Peyer's patch (tissue), 4 donors: ENCODE data around the gene CCDC150. TPM values are rescaled to one million over a fixed set of nuclear protein-coding genes. Genes with fewer than 3 reads are reported as not detected.
"Not testable (repeated sequence)": the region's sequence is repeated elsewhere in the genome, so short reads cannot be mapped to it uniquely, and the experiment has no call there.

Experiments used
- DNase-seq, 3 donors: peaks; one replicate each; pipeline ENCODE4 v3.0.0-alpha.2; 2017 to 2019
- H3K27ac ChIP-seq, 4 donors: fragments of 200-600 bp; sonication (generic); one replicate each; pipeline ENCODE4 v1.5.1; 2016 to 2019
- H3K27me3 ChIP-seq, 2 donors: fragments of 200-600 bp; sonication (generic); one replicate each; pipeline ENCODE4 v1.5.1; 2019
- H3K36me3 ChIP-seq, 3 donors: fragments of 200-600 bp; sonication (generic); one replicate each; pipeline ENCODE4 v1.5.1; 2016 to 2019
- H3K4me1 ChIP-seq, 4 donors: fragments of 200-600 bp; sonication (generic); one replicate each; pipeline ENCODE4 v1.5.1; 2016 to 2019
- H3K4me3 ChIP-seq, 4 donors: fragments of 200-600 bp; sonication (generic); 1 replicate in 3 of 4; 2 replicates in 1 of 4; pipeline ENCODE4 v1.5.1; 2016 to 2019; ENCODE audit warnings: mild to moderate bottlenecking in 1 of 4
- H3K9me3 ChIP-seq, 4 donors: fragments of 200-600 bp; sonication (generic); one replicate each; pipeline ENCODE4 v1.5.1; 2016 to 2019; ENCODE audit warnings: mild to moderate bottlenecking in 1 of 4
- POLR2A ChIP-seq, 2 donors: fragments of 450-650 bp; IDR thresholded peaks; one replicate each; pipeline ENCODE4 v1.5.1; 2017; ENCODE audit warnings: antibody characterized with exemption in 2 of 2, mild to moderate bottlenecking in 2 of 2, moderate library complexity in 2 of 2
- total RNA-seq, 4 donors: library from RNA; depleted of rRNA; stranded (reverse); fragments of >200 nt; gene quantifications; one replicate each; pipeline ENCODE4 v1.1.0, GENCODE V29; 2016
- TF ChIP-seq, protein P1 (sequence below), 6 experiments: fragments of 450-650 bp in 4 of 6; fragments of 200-600 bp in 2 of 6; sonication (generic) in 1 of 6; IDR thresholded peaks; one replicate each; pipeline ENCODE4 v1.5.1; 2017 to 2019; ENCODE audit warnings: antibody characterized with exemption in 6 of 6, mild to moderate bottlenecking in 3 of 6, moderate library complexity in 1 of 6

CCDC150 gene
- total RNA-seq, 4 donors from 2014 or later, result 3.9 to 69.3 (median 13.6) TPM

DNA sequence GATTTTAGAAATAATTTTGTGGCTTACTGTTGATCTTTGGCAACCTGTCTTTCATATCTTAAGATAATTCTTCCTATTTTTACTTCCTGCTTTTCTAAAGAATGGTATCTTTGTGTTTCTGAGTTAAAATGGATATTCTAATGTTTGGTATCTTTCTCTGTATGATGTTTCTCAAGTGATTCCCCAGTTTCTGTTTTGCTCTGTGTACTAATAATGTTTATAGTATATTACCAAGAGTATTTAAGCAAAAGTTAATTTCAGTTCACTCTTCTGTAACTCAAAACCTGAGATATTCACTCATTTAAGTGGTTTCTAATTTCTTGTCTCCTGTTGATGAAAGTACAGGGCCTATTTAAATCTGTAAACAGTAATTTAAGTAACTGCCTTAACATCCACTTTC lies 58.3 kb downstream of the CCDC150 start:
- H3K4me1 ChIP-seq, result no peaks in the 10 kb centered on the region
- H3K4me3 ChIP-seq, result no peak overlapping the region
- H3K36me3 ChIP-seq, result no peaks in the 10 kb centered on the region
- H3K9me3 ChIP-seq, result no peaks in the 10 kb centered on the region
- TF ChIP-seq POLR2A (IDR thresholded peaks at IDR 0.05), result no peak
- TF ChIP-seq, protein P1, sequence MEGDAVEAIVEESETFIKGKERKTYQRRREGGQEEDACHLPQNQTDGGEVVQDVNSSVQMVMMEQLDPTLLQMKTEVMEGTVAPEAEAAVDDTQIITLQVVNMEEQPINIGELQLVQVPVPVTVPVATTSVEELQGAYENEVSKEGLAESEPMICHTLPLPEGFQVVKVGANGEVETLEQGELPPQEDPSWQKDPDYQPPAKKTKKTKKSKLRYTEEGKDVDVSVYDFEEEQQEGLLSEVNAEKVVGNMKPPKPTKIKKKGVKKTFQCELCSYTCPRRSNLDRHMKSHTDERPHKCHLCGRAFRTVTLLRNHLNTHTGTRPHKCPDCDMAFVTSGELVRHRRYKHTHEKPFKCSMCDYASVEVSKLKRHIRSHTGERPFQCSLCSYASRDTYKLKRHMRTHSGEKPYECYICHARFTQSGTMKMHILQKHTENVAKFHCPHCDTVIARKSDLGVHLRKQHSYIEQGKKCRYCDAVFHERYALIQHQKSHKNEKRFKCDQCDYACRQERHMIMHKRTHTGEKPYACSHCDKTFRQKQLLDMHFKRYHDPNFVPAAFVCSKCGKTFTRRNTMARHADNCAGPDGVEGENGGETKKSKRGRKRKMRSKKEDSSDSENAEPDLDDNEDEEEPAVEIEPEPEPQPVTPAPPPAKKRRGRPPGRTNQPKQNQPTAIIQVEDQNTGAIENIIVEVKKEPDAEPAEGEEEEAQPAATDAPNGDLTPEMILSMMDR (IDR thresholded peaks at IDR 0.05), result no peak
- H3K27ac ChIP-seq, result no peak overlapping the region
- H3K27me3 ChIP-seq, result no peaks in the 10 kb centered on the region
- no peak for DNase-seq

DNA sequence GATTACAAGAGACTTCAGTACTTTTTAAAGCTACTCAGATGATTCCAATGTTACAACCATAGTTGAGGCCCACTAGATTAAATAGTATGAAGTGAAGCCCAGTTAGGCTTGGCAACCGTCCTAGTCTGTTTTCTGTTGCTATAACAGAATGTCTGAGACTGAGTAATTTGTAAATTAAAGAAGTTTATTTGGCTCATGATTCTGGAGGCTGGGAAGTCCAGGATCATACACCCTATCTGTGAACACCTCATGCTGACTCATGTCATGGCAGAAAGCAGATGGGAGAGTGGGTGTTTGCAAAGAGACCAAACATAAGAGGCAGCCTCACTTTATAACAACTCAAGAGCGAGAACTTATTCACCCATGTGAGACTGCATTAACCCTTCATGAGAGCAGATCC lies 63.1 kb downstream of the CCDC150 start:
- H3K4me1 ChIP-seq, result no peaks in the 10 kb centered on the region
- no peaks in the 10 kb centered on the region for H3K9me3 ChIP-seq
- H3K27me3 ChIP-seq, result no peaks in the 10 kb centered on the region
- H3K36me3 ChIP-seq, result no peaks in the 10 kb centered on the region
- no peak for DNase-seq
- TF ChIP-seq, protein P1 (IDR thresholded peaks at IDR 0.05), result no peak
- TF ChIP-seq POLR2A (IDR thresholded peaks at IDR 0.05), result no peak
- no peak overlapping the region for H3K27ac ChIP-seq
- H3K4me3 ChIP-seq, result no peak overlapping the region

DNA sequence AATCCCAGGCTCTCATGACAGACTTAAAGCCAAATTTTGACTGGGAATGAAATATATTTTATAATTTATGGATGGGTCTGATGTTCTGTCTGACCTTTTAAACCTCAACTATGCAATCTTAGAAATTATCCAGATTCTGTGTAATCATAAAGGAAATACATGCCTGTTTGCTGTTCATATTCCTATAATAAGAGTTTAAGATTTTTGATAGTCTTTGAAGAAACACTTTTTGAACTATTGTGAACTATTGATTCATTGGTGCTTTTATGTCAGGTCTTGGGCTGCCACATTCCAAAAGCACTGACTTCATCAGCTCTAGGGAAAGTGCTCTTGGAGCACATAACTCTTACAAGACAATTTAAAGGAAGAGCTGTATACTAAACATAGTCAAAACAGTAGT lies 64.2 kb downstream of the CCDC150 start:
- Histone ChIP-seq H3K36me3 (no peaks in the 10 kb centered on the region), H3K27me3 (no peaks in the 10 kb centered on the region), H3K9me3 (no peaks in the 10 kb centered on the region), H3K27ac (no peak overlapping the region), H3K4me3 (no peak overlapping the region), H3K4me1 (no peaks in the 10 kb centered on the region)
- DNase-seq, result no peak
- TF ChIP-seq POLR2A (IDR thresholded peaks at IDR 0.05), result no peak
- TF ChIP-seq, protein P1 (IDR thresholded peaks at IDR 0.05), result no peak

DNA sequence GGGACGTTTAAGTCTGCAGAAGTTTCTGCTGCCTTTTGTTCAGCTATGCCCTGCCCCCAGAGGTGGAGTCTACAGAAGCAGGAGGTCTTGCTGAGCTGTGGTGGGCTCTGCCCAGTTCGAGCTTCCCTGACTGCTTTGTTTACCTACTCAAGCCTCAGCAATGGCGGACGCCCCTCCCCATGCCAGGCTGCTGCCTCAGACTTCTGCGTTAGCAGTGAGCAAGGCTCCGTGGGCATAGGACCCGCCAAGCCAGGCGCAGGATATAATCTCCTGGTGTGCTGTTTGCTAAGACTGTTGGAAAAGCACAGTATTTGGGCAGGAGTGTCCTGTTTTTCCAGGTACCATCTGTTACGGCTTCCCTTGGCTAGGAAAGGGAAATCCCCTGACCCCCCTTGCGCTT lies 70.5 kb downstream of the CCDC150 start:
- not testable (repeated sequence) for H3K4me1 ChIP-seq, H3K9me3 ChIP-seq, H3K4me3 ChIP-seq, H3K27me3 ChIP-seq, DNase-seq, H3K36me3 ChIP-seq, H3K27ac ChIP-seq

DNA sequence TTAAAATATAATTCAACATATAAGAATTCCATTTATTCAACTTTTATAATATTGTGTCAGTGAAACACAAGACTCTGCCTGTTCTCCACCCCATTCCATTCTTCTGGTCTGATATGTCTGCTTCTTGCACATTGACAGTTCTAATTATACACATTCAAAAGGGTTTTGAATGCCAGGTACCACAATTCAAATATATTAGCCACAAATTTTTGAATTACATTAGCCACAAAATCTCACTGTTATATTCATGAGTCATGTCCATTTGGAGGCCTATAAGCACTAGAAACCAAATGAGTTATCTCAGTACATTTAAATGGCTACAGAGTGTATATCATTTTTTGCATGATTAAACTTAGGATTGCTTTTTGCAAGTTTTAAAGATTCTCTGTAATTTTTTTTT lies 72.1 kb downstream of the CCDC150 start:
- Histone ChIP-seq H3K36me3 (no peaks in the 10 kb centered on the region), H3K27me3 (no peaks in the 10 kb centered on the region), H3K4me3 (no peak overlapping the region)

DNA sequence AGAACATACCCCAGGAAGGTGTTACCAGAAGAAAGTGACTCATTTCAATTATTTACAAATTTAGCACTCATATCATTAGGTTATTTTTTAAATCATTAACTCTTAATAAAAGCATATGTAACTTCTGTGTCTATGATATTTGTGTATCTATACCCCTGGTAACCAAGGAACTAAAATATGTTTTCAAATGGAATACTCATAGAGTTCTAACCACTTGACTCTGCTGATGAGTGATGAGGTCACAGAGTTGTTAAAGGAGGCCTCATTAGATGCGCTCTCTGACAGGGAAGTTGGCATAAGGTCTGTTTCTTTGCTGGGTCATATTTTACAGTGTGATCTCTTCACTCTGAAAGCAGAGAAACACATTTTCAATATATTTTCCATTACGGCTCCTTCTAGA lies 73.4 kb downstream of the CCDC150 start:
- H3K36me3 ChIP-seq, result no peaks in the 10 kb centered on the region
- H3K4me3 ChIP-seq, result no peak overlapping the region
- H3K9me3 ChIP-seq, result no peaks in the 10 kb centered on the region
- H3K27me3 ChIP-seq, result no peaks in the 10 kb centered on the region
- H3K27ac ChIP-seq, result no peak overlapping the region
- no peak for TF ChIP-seq POLR2A (IDR thresholded peaks at IDR 0.05)
- TF ChIP-seq, protein P1 (IDR thresholded peaks at IDR 0.05), result no peak
- no peaks in the 10 kb centered on the region for H3K4me1 ChIP-seq
- no peak for DNase-seq

More for the DNA sequence above, 72.1 kb downstream of the CCDC150 start:
- no peak for TF ChIP-seq POLR2A (IDR thresholded peaks at IDR 0.05)
- TF ChIP-seq, protein P1 (IDR thresholded peaks at IDR 0.05), result no peak
- Histone ChIP-seq H3K27ac (no peak overlapping the region), H3K9me3 (no peaks in the 10 kb centered on the region), H3K4me1 (no peaks in the 10 kb centered on the region)
- DNase-seq, result no peak
